Fibroblast of pulmonary artery (primary cell): Measurements from ENCODE around the gene MTSS2.

ENCODE experiments used
- DNase-seq: peaks from one replicate; pipeline ENCODE4 v3.0.0-alpha.2; 2010; ENCODE audit warnings: low read depth
- H3K4me3 ChIP-seq: replicated peaks from 2 replicates; pipeline ENCODE4 v1.5.1; 2011; ENCODE audit warnings: low read depth, mild to moderate bottlenecking, control low read depth, low read length, moderate library complexity
- TF ChIP-seq, protein P1 (sequence below): IDR thresholded peaks from 2 replicates; pipeline ENCODE4 v1.5.1; 2011; ENCODE audit warnings: mild to moderate bottlenecking, control low read depth, low read length, inconsistent platforms; ENCODE audit errors: missing control alignments

Gene MTSS2

GRCh38 chr16:70657956-70658355 lies 27.9 kb downstream of the MTSS2 start:
- TF ChIP-seq, protein P1, sequence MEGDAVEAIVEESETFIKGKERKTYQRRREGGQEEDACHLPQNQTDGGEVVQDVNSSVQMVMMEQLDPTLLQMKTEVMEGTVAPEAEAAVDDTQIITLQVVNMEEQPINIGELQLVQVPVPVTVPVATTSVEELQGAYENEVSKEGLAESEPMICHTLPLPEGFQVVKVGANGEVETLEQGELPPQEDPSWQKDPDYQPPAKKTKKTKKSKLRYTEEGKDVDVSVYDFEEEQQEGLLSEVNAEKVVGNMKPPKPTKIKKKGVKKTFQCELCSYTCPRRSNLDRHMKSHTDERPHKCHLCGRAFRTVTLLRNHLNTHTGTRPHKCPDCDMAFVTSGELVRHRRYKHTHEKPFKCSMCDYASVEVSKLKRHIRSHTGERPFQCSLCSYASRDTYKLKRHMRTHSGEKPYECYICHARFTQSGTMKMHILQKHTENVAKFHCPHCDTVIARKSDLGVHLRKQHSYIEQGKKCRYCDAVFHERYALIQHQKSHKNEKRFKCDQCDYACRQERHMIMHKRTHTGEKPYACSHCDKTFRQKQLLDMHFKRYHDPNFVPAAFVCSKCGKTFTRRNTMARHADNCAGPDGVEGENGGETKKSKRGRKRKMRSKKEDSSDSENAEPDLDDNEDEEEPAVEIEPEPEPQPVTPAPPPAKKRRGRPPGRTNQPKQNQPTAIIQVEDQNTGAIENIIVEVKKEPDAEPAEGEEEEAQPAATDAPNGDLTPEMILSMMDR = no peak
- H3K4me3 ChIP-seq = no peak overlapping the region
- no peak for DNase-seq

GRCh38 chr16:70656712-70657263 lies 29.1 kb downstream of the MTSS2 start:
- TF ChIP-seq, protein P1 = no peak
- no peak for DNase-seq
- H3K4me3 ChIP-seq = no peak overlapping the region

DNA sequence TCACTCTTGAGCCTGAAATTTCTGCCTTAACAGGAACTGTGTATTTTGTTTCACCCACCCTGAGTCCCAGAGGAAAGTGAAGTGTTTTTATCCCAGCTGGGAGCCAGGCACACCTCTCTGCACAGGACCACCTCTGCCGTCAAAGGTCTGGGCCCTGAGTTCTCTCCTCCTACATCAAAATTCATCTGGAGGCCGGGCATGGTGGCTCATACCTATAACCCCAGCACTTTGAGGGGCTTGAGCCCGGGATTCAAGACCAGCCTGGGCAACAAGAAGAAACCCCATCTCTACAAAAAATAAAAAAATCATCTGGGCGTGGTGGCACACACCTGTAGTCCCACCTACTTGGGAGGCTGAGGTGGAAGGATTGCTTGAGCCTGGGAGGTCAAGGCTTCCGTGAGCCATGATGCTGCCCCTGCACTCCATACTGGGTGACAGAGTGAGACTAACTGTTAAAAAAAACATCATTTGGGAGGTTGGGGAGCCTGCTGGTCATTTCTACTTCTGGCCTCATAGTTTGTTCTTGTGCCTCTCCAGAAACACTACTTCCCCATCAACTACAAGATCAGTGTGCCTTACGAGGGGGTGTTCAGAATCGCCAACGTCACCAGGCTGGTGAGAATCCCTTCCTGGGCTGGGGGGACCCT lies 29.7 kb downstream of the MTSS2 start:
- H3K4me3 ChIP-seq = no peak overlapping the region
- TF ChIP-seq, protein P1 = no peak
- no peak for DNase-seq

- peak; percentile 90 for DNase-seq
- TF ChIP-seq, protein P1 = peak; percentile 84
- peak overlapping the region; percentile 38 for H3K4me3 ChIP-seq
Measured at GRCh38 chr16:70653809-70654771, 31.8 kb downstream of the MTSS2 start.

- TF ChIP-seq, protein P1 = no peak
- DNase-seq = no peak
- no peak overlapping the region for H3K4me3 ChIP-seq
Measured at GRCh38 chr16:70653406-70653805, 32.4 kb downstream of the MTSS2 start.

GRCh38 chr16:70652322-70652721 lies 33.5 kb downstream of the MTSS2 start:
- TF ChIP-seq, protein P1 = no peak
- no peak overlapping the region for H3K4me3 ChIP-seq
- DNase-seq = peak; percentile 8
